Fibroblast of lung (primary cell): ENCODE measurements around the gene FHOD3. TPM values are rescaled to one million over a fixed set of nuclear protein-coding genes. Genes with fewer than 3 reads are reported as not detected.

Source experiments
- DNase-seq, 2 donors: peaks; one replicate each; pipeline versions ENCODE4 v3.0.0 to v3.0.0-alpha.2; 2010; ENCODE audit warnings: low read depth in 2 of 2
- H2AFZ ChIP-seq: 2 replicates; pipeline ENCODE4 v1.5.1; 2012; ENCODE audit warnings: low read length, control low read depth, inconsistent platforms
- H3K27ac ChIP-seq: 2 replicates; pipeline ENCODE4 v1.5.1; 2011; ENCODE audit warnings: low read length, control low read depth; ENCODE audit not compliant: insufficient read depth
- H3K27me3 ChIP-seq: 2 replicates; pipeline ENCODE4 v1.5.1; 2011; ENCODE audit warnings: mild to moderate bottlenecking, low read length; ENCODE audit not compliant: control insufficient read depth, insufficient read depth
- H3K36me3 ChIP-seq: 2 replicates; pipeline ENCODE4 v1.5.1; 2011; ENCODE audit warnings: low read length; ENCODE audit not compliant: control insufficient read depth, insufficient read depth
- H3K4me1 ChIP-seq: 2 replicates; pipeline ENCODE4 v1.5.1; 2011; ENCODE audit warnings: low read length; ENCODE audit not compliant: control insufficient read depth, insufficient read depth; ENCODE audit errors: extremely low read depth
- H3K4me2 ChIP-seq: 2 replicates; pipeline ENCODE4 v1.5.1; 2011; ENCODE audit warnings: low read length, control low read depth; ENCODE audit not compliant: insufficient read depth; ENCODE audit errors: extremely low read depth
- H3K4me3 ChIP-seq, 4 experiments: fragments of 200-600 bp in 1 of 4; sonication (generic) in 1 of 4; replicated peaks in 1 of 4; 2 replicates each; pipeline ENCODE4 v1.5.1; 2011 to 2016; ENCODE audit warnings: low read length in 4 of 4, low read depth in 3 of 4, mild to moderate bottlenecking in 3 of 4, control low read depth in 2 of 4, inconsistent platforms in 1 of 4, mixed read lengths in 1 of 4; ENCODE audit not compliant: insufficient read depth in 1 of 4; ENCODE audit errors: control extremely low read depth in 1 of 4
- H3K79me2 ChIP-seq: 2 replicates; pipeline ENCODE4 v1.5.1; 2012; ENCODE audit warnings: mild to moderate bottlenecking, low read length, inconsistent platforms; ENCODE audit not compliant: control insufficient read depth, insufficient read depth
- H3K9ac ChIP-seq: 2 replicates; pipeline ENCODE4 v1.5.1; 2011; ENCODE audit warnings: mild to moderate bottlenecking, low read length, control low read depth; ENCODE audit not compliant: insufficient read depth
- H3K9me3 ChIP-seq: 2 replicates; pipeline ENCODE4 v1.5.1; 2012; ENCODE audit warnings: low read depth, low read length; ENCODE audit not compliant: control insufficient read depth, insufficient read depth
- H4K20me1 ChIP-seq: 2 replicates; pipeline ENCODE4 v1.5.1; 2011; ENCODE audit warnings: low read length; ENCODE audit not compliant: control insufficient read depth, insufficient read depth; ENCODE audit errors: extremely low read depth
- CTCF ChIP-seq, 2 donors: IDR thresholded peaks in 1 of 2; conservative IDR thresholded peaks in 1 of 2; 1 replicate in 1 of 2; 2 replicates in 1 of 2; pipeline ENCODE4 v1.5.1; 2011 to 2012; ENCODE audit warnings: low read length in 2 of 2, control low read depth in 1 of 2, inconsistent platforms in 1 of 2, low read depth in 1 of 2, mild to moderate bottlenecking in 1 of 2
- EZH2 ChIP-seq: IDR thresholded peaks from 2 replicates; pipeline ENCODE4 v1.5.1; 2012; ENCODE audit warnings: low read length, control low read depth, mild to moderate bottlenecking; ENCODE audit errors: missing control alignments
- polyA plus RNA-seq, 2 donors: library from polyadenylated mRNA; depleted of rRNA in 1 of 2; stranded (reverse) in 1 of 2; unstranded in 1 of 2; fragments of >200 nt; gene quantifications; 2 replicates each; pipeline ENCODE4 v1.2.1, GENCODE V29; 2011 to 2012; ENCODE audit warnings: missing spikeins in 1 of 2
- total RNA-seq: library from RNA; depleted of rRNA; stranded (reverse); fragments of >200 nt; gene quantifications from 2 replicates; pipeline ENCODE4 v1.2.1, GENCODE V29; 2014

FHOD3 gene
- total and polyA plus RNA-seq, 2 donors (not counting 1 experiment from before 2014, with no cell fraction given): 16.1 to 28.2 TPM

- Histone ChIP-seq H3K4me2 (no peak overlapping the region), H3K36me3 (peaks cover 1% of the 10 kb centered on the region), H3K79me2 (peaks cover 5% of the 10 kb centered on the region), H3K4me1 (no peaks in the 10 kb centered on the region), H3K9me3 (no peaks in the 10 kb centered on the region), H4K20me1 (no peaks in the 10 kb centered on the region), H2AFZ (no peak overlapping the region), H3K9ac (no peak overlapping the region), H3K27ac (no peak overlapping the region), H3K4me3 (no peak overlapping the region), H3K27me3 (no peaks in the 10 kb centered on the region)
- TF ChIP-seq EZH2 (no peak), CTCF (conservative IDR thresholded peaks at IDR 0.05 in 1 of 2, IDR thresholded peaks at IDR 0.05 in 1 of 2; ENCODE audit: low read depth in 1 of 2, low read length in 2 of 2) (no peak)
- peak in 1 of 2 donors; percentile 66 for DNase-seq
Observed at GRCh38 chr18:36706134-36706881, 408.8 kb downstream of the FHOD3 start.

- no peak overlapping the region for H2AFZ ChIP-seq
- H3K4me1 ChIP-seq: peaks cover 5% of the 10 kb centered on the region
- peaks cover 1% of the 10 kb centered on the region for H3K36me3 ChIP-seq
- no peak overlapping the region for H3K4me3 ChIP-seq
- peaks cover 5% of the 10 kb centered on the region for H3K79me2 ChIP-seq
- H3K27ac ChIP-seq: no peak overlapping the region
- H3K27me3 ChIP-seq: no peaks in the 10 kb centered on the region
- TF ChIP-seq CTCF (conservative IDR thresholded peaks at IDR 0.05 in 1 of 2, IDR thresholded peaks at IDR 0.05 in 1 of 2; ENCODE audit: low read depth in 1 of 2, low read length in 2 of 2) (no peak), EZH2 (no peak)
- no peak overlapping the region for H3K4me2 ChIP-seq
- no peak overlapping the region for H3K9ac ChIP-seq
- H4K20me1 ChIP-seq: no peaks in the 10 kb centered on the region
- no peak for DNase-seq
- no peaks in the 10 kb centered on the region for H3K9me3 ChIP-seq
Observed at GRCh38 chr18:36708366-36708765, 410.9 kb downstream of the FHOD3 start.

GRCh38 chr18:36709315-36709714 lies 411.8 kb downstream of the FHOD3 start:
- TF ChIP-seq CTCF (conservative IDR thresholded peaks at IDR 0.05 in 1 of 2, IDR thresholded peaks at IDR 0.05 in 1 of 2; ENCODE audit: low read depth in 1 of 2, low read length in 2 of 2): no peak
- TF ChIP-seq EZH2: no peak
- Histone ChIP-seq H3K27ac (no peak overlapping the region), H3K27me3 (no peaks in the 10 kb centered on the region), H3K9me3 (no peaks in the 10 kb centered on the region), H3K4me3 (no peak overlapping the region), H3K4me2 (no peak overlapping the region), H3K36me3 (peaks cover 1% of the 10 kb centered on the region), H3K9ac (no peak overlapping the region), H3K4me1 (peaks cover 5% of the 10 kb centered on the region), H4K20me1 (no peaks in the 10 kb centered on the region), H3K79me2 (peaks cover 5% of the 10 kb centered on the region), H2AFZ (no peak overlapping the region)
- no peak for DNase-seq
